ENCODE measurements around the gene HSPBAP1.
"Not testable (repeated sequence)": the region's sequence is repeated elsewhere in the genome, so short reads cannot be mapped to it uniquely, and the experiment has no call there.

Gene HSPBAP1

GRCh38 chr3:122719273-122719921, 74.2 kb downstream of the HSPBAP1 start:
- Histone ChIP-seq H3K9ac (ENCODE audit: low read depth, low read length, poor library complexity, severe bottlenecking) (no peak overlapping the region), H3K4me2 (ENCODE audit: low read depth, low read length, poor library complexity, severe bottlenecking) (no peak overlapping the region), H3K27me3 (ENCODE audit: insufficient read depth, low read length, poor library complexity, severe bottlenecking) (no peaks in the 10 kb centered on the region), H3K4me3 (ENCODE audit: low read length, poor library complexity, severe bottlenecking) (no peak overlapping the region), H3K9me2 (replicated peaks; ENCODE audit: low read depth, low read length) (no peaks in the 10 kb centered on the region), H2AFZ (ENCODE audit: low read length) (no peak overlapping the region), H3K9me3 (ENCODE audit: insufficient read depth, low read depth, low read length) (no peaks in the 10 kb centered on the region), H3K79me2 (ENCODE audit: insufficient read depth, low read length) (no peaks in the 10 kb centered on the region), H3F3A (ENCODE audit: low read depth) (no peaks in the 10 kb centered on the region), H3K36me3 (ENCODE audit: insufficient read depth, low read length) (peaks cover 64% of the 10 kb centered on the region; the same call in 1 of the 2 replicates), H4K20me1 (ENCODE audit: insufficient read depth, low read length, poor library complexity, severe bottlenecking) (no peaks in the 10 kb centered on the region), H3K4me1 (ENCODE audit: insufficient read depth, low read length, poor library complexity, severe bottlenecking) (no peaks in the 10 kb centered on the region)
- TF ChIP-seq EZH2phosphoT487 (IDR thresholded peaks at IDR 0.05; ENCODE audit: borderline replicate concordance) = no peak
- TF ChIP-seq CTCF (conservative IDR thresholded peaks at IDR 0.05; ENCODE audit: low read length) = no peak

- no peaks in the 10 kb centered on the region for H3K4me1 ChIP-seq (ENCODE audit: insufficient read depth, low read length, poor library complexity, severe bottlenecking)
- TF ChIP-seq EZH2phosphoT487 (IDR thresholded peaks at IDR 0.05; ENCODE audit: borderline replicate concordance) = no peak
- no peak for TF ChIP-seq CTCF (conservative IDR thresholded peaks at IDR 0.05; ENCODE audit: low read length)
- H3K9ac ChIP-seq (ENCODE audit: low read depth, low read length, poor library complexity, severe bottlenecking) = no peak overlapping the region
- no peak overlapping the region for H3K4me2 ChIP-seq (ENCODE audit: low read depth, low read length, poor library complexity, severe bottlenecking)
- no peaks in the 10 kb centered on the region for H4K20me1 ChIP-seq (ENCODE audit: insufficient read depth, low read length, poor library complexity, severe bottlenecking)
- H3K9me2 ChIP-seq (replicated peaks; ENCODE audit: low read depth, low read length) = no peaks in the 10 kb centered on the region
- no peaks in the 10 kb centered on the region for H3K9me3 ChIP-seq (ENCODE audit: insufficient read depth, low read depth, low read length)
- peaks cover 80% of the 10 kb centered on the region; the same call in 1 of the 2 replicates for H3K36me3 ChIP-seq (ENCODE audit: insufficient read depth, low read length)
- H3K4me3 ChIP-seq (ENCODE audit: low read length, poor library complexity, severe bottlenecking) = no peak overlapping the region
- no peaks in the 10 kb centered on the region for H3K79me2 ChIP-seq (ENCODE audit: insufficient read depth, low read length)
- no peak overlapping the region for H2AFZ ChIP-seq (ENCODE audit: low read length)
- H3K27me3 ChIP-seq (ENCODE audit: insufficient read depth, low read length, poor library complexity, severe bottlenecking) = no peaks in the 10 kb centered on the region
- no peaks in the 10 kb centered on the region for H3F3A ChIP-seq (ENCODE audit: low read depth)
Observed at GRCh38 chr3:122716667-122717066, 77.0 kb downstream of the HSPBAP1 start.

GRCh38 chr3:122714273-122714672, 79.4 kb downstream of the HSPBAP1 start:
- Histone ChIP-seq H4K20me1 (ENCODE audit: insufficient read depth, low read length, poor library complexity, severe bottlenecking) (no peaks in the 10 kb centered on the region), H2AFZ (ENCODE audit: low read length) (no peak overlapping the region), H3K79me2 (ENCODE audit: insufficient read depth, low read length) (no peaks in the 10 kb centered on the region), H3K36me3 (ENCODE audit: insufficient read depth, low read length) (peaks cover 63% of the 10 kb centered on the region; the same call in 1 of the 2 replicates), H3K4me2 (ENCODE audit: low read depth, low read length, poor library complexity, severe bottlenecking) (no peak overlapping the region), H3K9ac (ENCODE audit: low read depth, low read length, poor library complexity, severe bottlenecking) (no peak overlapping the region), H3K4me3 (ENCODE audit: low read length, poor library complexity, severe bottlenecking) (no peak overlapping the region), H3K9me2 (replicated peaks; ENCODE audit: low read depth, low read length) (no peaks in the 10 kb centered on the region), H3K9me3 (ENCODE audit: insufficient read depth, low read depth, low read length) (no peaks in the 10 kb centered on the region), H3K4me1 (ENCODE audit: insufficient read depth, low read length, poor library complexity, severe bottlenecking) (no peaks in the 10 kb centered on the region), H3K27me3 (ENCODE audit: insufficient read depth, low read length, poor library complexity, severe bottlenecking) (no peaks in the 10 kb centered on the region), H3F3A (ENCODE audit: low read depth) (no peaks in the 10 kb centered on the region)
- TF ChIP-seq EZH2phosphoT487 (IDR thresholded peaks at IDR 0.05; ENCODE audit: borderline replicate concordance) (no peak), CTCF (conservative IDR thresholded peaks at IDR 0.05; ENCODE audit: low read length) (no peak)

GRCh38 chr3:122710616-122711251, 82.9 kb downstream of the HSPBAP1 start:
- H4K20me1 ChIP-seq (ENCODE audit: insufficient read depth, low read length, poor library complexity, severe bottlenecking); H3K9ac ChIP-seq (ENCODE audit: low read depth, low read length, poor library complexity, severe bottlenecking); H3K79me2 ChIP-seq (ENCODE audit: insufficient read depth, low read length); H3K9me2 ChIP-seq (replicated peaks; ENCODE audit: low read depth, low read length); H3F3A ChIP-seq (ENCODE audit: low read depth); H3K9me3 ChIP-seq (ENCODE audit: insufficient read depth, low read depth, low read length); H3K4me1 ChIP-seq (ENCODE audit: insufficient read depth, low read length, poor library complexity, severe bottlenecking); H3K4me2 ChIP-seq (ENCODE audit: low read depth, low read length, poor library complexity, severe bottlenecking); H2AFZ ChIP-seq (ENCODE audit: low read length); H3K27me3 ChIP-seq (ENCODE audit: insufficient read depth, low read length, poor library complexity, severe bottlenecking); H3K4me3 ChIP-seq (ENCODE audit: low read length, poor library complexity, severe bottlenecking): not testable (repeated sequence)
- peaks cover 30% of the 10 kb centered on the region; the same call in 1 of the 2 replicates for H3K36me3 ChIP-seq (ENCODE audit: insufficient read depth, low read length)
